NCI-H2171 treated with DMSO at 0.1 percent for 48 hours (cell line): ENCODE data around the gene INTS4.
"Not testable (repeated sequence)": the region's sequence is repeated elsewhere in the genome, so short reads cannot be mapped to it uniquely, and the experiment has no call there.

Experiments used
- DNase-seq: peaks from one replicate; lab custom pipeline; 2025; lab: John Stamatoyannopoulos, UW

INTS4 gene

DNA sequence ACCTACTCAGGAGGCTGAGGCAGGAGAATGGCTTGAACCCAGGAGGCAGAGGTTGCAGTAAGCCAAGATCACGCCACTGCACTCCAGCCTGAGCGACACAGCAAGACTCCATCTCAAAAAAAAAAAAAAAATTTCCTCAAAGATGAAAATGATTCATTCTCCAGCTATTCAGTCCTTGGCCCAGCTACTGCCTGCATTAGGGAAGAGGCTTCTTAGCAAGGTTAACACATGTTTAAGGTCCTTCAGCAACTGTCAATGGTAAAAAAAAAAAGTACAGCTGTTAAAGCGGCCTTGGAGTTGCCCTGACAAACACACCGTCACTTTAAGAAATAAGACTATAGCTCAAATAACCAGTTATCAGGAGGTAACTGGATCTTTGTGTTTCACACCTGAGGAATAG lies 116.2 kb downstream of the INTS4 start:
- DNase-seq: peak; percentile 39

DNA sequence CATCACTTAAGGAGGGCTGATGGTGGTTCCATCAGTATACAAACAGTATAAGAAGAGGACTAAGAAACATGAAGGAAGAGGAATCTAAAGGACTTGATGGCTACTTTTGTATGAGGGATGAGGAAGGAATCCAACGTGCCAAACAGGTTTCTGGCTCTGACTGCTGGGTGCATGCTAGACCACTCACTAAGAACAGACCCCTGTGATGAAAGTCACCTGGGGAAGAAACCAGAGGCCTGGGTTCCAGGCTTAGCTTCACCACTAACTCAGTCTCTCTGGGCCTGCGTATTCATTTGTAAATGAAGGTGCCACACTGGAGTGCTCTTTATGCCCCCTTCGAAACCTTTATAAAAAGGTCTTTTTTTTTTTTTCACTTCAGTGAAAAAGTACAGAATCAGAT lies 118.4 kb downstream of the INTS4 start:
- no peak for DNase-seq

DNA sequence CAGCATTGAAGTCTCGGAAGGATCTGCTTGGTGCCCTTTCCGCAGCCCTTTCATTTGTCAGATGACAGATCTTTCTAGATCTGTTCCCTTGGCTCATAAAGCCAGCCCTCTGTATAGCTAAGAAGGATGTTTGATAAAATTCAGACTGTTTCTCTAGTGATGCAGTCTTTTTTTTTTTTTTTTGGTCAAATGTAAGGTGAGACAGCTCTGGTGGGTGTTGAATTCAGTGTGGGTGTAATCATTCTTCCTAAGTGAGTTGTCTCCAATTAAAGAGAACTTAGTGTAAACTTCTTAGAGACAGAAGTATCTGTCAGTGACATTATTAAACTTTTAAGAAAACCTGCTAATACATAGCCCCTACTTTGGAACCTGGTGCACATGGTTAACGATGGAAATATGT lies 120.3 kb downstream of the INTS4 start:
- no peak for DNase-seq

DNA sequence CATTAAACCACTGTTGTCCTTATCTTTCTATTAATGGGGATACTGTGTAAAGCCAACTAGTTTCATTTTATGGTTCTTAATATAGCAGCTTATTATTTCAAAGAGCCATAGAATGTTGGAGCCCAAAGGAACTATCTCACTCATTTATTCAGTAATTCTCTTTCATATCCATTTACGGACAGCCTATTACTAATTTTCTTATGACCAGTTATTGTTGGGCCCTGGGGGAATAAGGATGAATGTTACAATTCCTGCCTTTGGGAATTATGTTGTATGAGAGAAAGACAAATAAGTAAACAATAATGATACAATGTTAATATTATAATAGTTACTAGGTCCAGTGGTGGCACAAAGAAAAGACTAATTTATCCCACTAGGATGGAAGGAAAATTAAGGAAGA lies 121.1 kb downstream of the INTS4 start:
- DNase-seq: no peak

DNA sequence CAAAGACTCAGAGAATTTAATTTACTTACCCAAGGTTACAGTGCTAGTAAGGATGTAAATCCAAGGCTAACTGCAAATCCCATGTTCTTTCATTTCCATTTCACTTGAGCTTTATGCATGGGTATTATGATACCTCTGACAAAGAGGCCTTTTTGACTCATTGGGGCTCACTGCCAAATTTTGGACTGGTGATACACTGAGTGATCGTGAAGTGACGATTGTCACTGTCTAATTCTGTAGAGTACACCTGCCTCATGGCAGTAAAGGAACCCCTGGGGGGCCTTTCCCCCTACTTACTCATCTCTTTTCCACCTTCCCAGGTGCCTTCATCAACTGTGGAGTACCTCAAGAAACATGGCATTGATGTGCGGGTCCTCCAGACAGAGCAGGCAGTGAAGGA lies 122.6 kb downstream of the INTS4 start:
- DNase-seq: no peak

DNA sequence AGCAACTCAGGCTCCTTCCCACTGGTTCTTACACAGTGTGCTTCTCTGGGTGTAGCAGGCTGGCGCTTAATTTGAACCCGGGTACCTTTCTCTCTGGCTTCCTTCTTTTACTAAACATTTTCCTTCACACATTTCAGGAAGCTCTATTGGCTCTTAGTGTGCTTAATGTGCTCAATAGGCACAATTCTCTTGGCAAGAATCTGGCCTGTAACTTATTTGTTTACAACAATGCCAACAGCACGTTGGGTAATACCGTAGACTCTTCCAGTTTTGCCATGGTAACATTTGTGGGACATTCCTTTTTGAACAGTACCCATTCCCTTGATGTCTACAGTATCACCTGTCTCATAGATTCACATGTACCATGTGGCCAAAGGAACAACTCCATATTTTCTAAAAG lies 125.7 kb downstream of the INTS4 start:
- DNase-seq: no peak

DNA sequence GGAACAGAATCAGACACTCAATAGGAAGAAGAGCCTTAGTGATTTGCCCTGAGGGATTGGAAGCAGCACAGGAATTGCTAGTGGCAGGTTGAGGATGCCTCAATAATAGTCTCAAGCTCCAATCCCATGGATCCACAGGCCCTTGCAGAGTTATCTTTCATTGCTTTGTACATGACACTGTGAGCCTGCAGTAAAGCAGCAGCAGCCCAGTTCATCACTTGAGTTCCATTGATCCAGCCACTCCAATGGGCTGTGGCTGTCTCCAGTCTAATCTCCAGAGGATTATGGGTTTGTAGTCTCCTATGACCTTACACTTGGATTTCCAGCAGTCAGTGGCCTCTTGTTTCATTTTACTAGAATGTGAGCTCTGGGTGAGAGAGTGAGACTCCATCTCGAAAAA lies 128.1 kb downstream of the INTS4 start:
- DNase-seq: no peak

DNA sequence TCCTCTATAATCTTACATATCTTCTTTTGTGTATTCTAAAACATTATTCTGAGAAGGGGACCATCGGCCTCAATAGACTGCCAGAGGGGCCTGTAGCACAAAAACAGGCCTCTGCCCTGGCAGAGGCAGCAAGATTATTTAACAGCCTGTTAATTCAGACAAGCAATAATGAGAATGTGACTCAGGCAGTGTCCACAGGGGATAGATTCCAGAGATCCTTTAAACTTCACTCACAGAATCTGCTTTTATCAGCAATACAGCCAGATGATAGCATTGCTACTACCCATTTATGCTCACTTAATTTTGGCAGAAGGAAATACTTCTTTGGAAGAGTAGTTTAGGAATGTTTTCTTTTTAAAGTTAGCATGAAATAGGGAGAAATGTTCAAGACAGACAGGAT lies 128.7 kb downstream of the INTS4 start:
- DNase-seq: no peak

DNA sequence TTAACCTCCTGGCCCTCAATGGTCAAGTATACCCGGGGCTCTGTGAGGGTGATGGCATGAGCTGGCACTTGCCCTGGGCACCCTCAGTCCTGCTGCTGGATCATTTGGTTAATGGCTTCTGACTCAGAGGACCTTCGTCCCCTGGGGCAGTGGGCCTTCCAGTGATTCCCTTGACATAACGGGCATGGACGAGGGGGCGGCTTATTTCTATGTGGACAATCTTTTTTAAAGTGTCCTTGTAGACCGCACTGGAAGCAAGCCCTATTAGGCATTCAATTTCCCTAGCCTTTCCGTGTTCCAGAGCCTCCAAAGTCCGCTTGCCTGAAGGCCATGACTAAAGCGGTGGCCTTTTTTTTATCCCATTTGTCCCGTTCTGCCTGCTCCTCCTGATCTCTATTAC lies 133.0 kb downstream of the INTS4 start:
- not testable (repeated sequence) for DNase-seq

DNA sequence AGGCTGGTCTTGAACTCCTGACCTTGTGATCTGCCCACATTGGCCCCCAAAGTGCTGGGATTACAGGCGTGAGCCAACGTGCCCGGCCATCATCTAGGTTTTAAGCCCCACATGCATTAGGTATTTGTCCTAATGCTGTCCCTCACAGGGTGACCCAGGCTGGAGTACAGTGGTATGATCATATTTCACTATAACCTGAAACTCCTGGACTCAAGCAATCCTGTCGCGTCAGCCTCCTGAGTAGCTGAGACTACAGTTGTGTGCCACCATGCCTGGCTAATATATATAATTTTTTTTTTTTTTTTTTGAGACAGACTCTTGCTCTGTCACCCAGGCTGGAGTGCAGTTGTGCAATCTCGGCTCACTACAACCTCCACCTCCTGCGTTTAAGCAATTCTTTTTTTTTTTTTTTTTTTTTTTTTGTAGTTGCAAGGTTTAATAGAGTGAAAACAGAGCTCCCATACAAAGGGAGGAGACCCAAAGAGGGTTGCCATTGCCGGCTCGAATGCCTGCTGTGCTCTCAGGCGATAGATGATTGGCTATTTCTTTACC lies 136.5 kb downstream of the INTS4 start:
- DNase-seq: not testable (repeated sequence)

DNA sequence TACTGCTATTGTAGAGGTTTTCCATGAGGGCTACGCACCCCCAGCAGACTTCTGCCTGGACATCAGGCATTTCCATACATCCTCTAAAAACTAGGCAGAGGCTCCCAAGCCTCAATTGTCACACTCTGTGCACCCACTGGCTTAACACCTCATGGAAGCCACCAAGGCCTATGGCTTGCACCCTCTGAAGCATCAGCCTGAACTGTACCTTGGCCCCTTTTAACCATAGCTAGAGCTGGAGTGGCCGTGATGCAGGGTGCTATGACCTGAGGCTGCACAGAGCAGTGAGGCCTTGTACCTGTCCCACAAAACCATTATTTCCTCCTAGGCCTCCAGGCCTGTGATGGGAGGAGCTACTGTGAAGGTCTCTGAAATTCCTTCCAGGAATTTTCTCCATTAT lies 139.6 kb downstream of the INTS4 start:
- DNase-seq: no peak

DNA sequence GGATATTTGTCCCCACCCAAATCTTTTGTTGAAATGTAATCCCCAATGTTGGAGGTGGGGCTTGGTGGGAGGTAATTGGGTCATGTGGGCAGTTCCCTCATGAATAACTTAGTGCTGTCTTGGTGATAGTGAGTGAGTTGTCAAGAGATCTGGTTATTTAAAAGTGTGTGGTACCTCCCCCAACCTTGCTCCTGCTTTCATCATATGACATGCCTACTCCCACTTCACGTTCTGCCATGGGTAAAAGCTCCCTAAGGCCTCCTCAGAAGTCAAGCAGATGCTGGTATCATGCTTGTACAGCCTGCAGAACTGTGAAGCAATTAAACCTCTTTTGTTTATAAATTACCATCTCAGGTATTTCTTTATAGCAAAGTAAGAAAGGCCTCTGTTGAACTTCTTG lies 143.0 kb downstream of the INTS4 start:
- no peak for DNase-seq

DNA sequence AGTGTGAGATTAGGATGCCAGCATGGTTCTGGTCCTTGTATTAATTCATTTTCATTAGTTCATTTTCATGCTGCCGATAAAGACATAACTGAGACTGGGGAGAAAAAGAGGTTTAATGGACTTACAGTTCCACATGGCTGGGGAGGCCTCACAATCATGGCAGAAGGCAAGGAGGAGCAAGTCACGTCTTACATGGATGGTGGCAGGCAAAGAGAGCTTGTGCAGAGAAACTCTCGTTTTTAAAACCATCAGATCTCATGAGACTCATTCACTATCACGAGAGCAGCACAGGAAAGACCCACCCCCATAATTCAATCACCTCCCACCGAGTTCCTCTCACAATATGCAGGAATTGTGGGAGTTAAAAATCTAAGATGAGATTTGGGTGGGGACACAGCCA lies 150.8 kb downstream of the INTS4 start:
- DNase-seq: not testable (repeated sequence)

DNA sequence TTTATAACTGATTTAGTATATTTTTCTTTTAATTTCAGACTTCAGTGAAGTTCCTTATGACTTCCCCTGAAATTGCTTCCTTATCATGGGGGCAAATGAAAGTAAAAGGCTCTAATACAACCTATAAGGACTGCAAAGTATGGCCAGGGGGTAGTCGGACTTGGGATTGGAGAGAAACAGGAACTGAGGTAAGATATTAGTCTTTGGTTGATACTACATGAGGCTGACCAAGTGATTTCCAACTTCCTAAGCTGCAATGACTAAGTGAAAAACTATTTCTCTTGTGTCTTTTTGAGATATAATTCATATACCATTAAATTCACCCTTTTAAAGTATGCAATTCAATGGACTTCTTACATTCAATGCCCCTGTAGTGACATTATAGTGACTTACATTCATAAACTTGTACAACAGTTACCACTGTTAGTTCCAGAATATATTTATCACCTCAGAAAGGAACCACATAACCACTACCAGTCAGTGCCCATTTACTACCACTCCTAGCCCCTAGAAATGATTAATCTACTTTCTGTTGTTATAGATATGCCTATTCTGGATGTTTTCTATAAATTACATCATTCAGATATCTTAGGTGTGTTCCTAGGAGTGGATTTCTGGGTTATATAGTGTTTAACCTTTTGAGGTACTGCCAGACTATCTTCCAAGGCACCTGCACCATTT lies 151.9 kb downstream of the INTS4 start:
- DNase-seq: no peak

DNA sequence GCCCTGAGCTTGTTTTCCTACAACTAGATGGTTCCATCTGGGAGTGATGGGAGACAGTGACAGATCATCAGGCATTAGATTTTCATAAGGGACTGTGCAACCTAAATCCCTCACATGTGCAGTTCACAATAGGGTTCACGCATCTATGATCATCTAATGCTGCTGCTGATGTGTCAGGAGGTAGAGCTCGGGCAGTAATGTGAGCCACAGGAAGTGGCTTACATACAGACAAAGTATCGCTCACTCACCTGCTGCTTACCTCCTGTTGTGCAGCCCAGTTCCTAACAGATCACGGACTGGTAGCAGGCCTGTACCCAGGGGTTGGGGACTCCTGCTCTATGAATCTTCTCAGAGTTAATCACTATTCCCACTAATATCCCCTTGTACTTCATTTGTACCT lies 161.2 kb downstream of the INTS4 start:
- DNase-seq: no peak

DNA sequence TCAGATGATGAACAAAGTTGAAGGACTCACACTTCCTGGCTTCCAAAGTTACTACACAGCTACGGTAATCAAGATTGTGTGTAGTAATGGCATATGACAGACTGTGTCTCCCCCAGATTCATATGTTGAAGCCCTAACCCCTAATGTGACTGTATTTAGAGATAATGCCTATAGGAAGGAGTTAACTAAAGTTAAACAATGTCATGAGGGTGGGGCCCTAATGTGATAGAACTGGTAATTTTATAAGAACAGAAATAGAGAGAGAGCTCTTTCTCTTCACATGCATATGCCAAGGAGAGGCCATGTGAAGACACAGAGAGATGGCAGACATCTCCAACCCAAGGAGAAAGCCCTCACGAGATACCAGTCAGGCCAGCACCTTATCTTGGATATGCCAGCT lies 165.5 kb downstream of the INTS4 start:
- no peak for DNase-seq
